HCT116 (cell line): ENCODE measurements around the gene SEPHS2. TPM values are rescaled to one million over a fixed set of nuclear protein-coding genes. Genes with fewer than 3 reads are reported as not detected.

ENCODE experiments used
- ATAC-seq: fragments of 200-7000 bp; cut with Tn5 transposase; 2 replicates; pipeline ENCODE4 v1.9.1; 2020; ENCODE audit warnings: mild to moderate bottlenecking, moderate library complexity
- BruUV-seq: library from RNA; stranded (reverse); fragments of 400-500 nt; replicated peaks from 2 replicates; lab custom pipeline; 2021; lab: Mats Ljungman, UMichigan
- CTCF ChIA-PET: fragments of 300-600 bp; sonication (Branson Sonifier 250); formaldehyde crosslinking; loops from one replicate; lab custom pipeline; 2021; ENCODE audit warnings: antibody characterized with exemption; lab: Charles Lee
- POLR2A ChIA-PET: fragments of 300-600, 350-600 bp; sonication (Branson Sonifier 250); formaldehyde crosslinking; loops from one replicate; lab custom pipeline; 2021; ENCODE audit warnings: antibody characterized with exemption; lab: Charles Lee
- RAD21 ChIA-PET, 2 experiments: fragments of 300-600 bp; sonication (Branson Sonifier 250); formaldehyde crosslinking; loops; one replicate each; lab custom pipeline; 2023; ENCODE audit warnings: low total read pairs in 2 of 2; ENCODE audit not compliant: uncharacterized antibody in 2 of 2, unreplicated experiment in 2 of 2, low non-redundant PET in 1 of 2; lab: Charles Lee
- DNase-seq: peaks from one replicate; pipeline ENCODE4 v3.0.0-alpha.2; 2010; ENCODE audit warnings: low read depth, low spot score
- H2AFZ ChIP-seq: fragments of 200-600 bp; shearing (Covaris generic), sonication (generic); 2 replicates; pipeline ENCODE4 v1.6.1; 2017; ENCODE audit warnings: low read depth, mixed run types, mixed read lengths, antibody characterized with exemption, low read length; ENCODE audit not compliant: poor library complexity, severe bottlenecking
- H3K27ac ChIP-seq: 2 replicates; pipeline ENCODE4 v1.5.1; 2012; ENCODE audit warnings: low read depth, low read length
- H3K27me3 ChIP-seq: fragments of 200-600 bp; sonication (generic); 2 replicates; pipeline ENCODE4 v1.6.1; 2016; ENCODE audit warnings: mixed run types, low read length, mixed read lengths; ENCODE audit not compliant: insufficient read depth
- H3K36me3 ChIP-seq, 2 experiments: fragments of 200-500 bp in 1 of 2; fragments of 200-600 bp in 1 of 2; sonication (Bioruptor generic) in 1 of 2; sonication (generic) in 1 of 2; 2 replicates each; pipeline versions ENCODE4 v1.5.1 to v1.6.1; 2014 to 2016; ENCODE audit warnings: low read length in 2 of 2, inconsistent platforms in 1 of 2, mixed read lengths in 1 of 2, mixed run types in 1 of 2; ENCODE audit not compliant: insufficient read depth in 2 of 2, control insufficient read depth in 1 of 2
- H3K4me1 ChIP-seq, 2 experiments: fragments of 200-600 bp in 1 of 2; sonication (generic) in 1 of 2; 2 replicates each; pipeline versions ENCODE4 v1.5.1 to v1.6.1; 2012 to 2017; ENCODE audit warnings: low read length in 2 of 2, inconsistent platforms in 1 of 2, mild to moderate bottlenecking in 1 of 2, mixed read lengths in 1 of 2, mixed run types in 1 of 2, moderate library complexity in 1 of 2; ENCODE audit not compliant: insufficient read depth in 2 of 2, control insufficient read depth in 1 of 2
- H3K4me2 ChIP-seq: fragments of 200-600 bp; sonication (generic); 2 replicates; pipeline ENCODE4 v1.6.1; 2017; ENCODE audit warnings: mixed run types, low read length, mixed read lengths
- H3K4me3 ChIP-seq, 2 experiments: fragments of 200-600 bp in 1 of 2; sonication (generic) in 1 of 2; replicated peaks in 1 of 2; 2 replicates each; pipeline ENCODE4 v1.5.1; 2011 to 2016; ENCODE audit warnings: low read length in 2 of 2, control low read depth in 1 of 2, low read depth in 1 of 2, mild to moderate bottlenecking in 1 of 2, mixed read lengths in 1 of 2, mixed run types in 1 of 2
- H3K79me2 ChIP-seq: fragments of 200-600 bp; sonication (generic); 2 replicates; pipeline ENCODE4 v1.6.1; 2017; ENCODE audit warnings: mild to moderate bottlenecking, mixed run types, low read length, moderate library complexity, mixed read lengths; ENCODE audit not compliant: insufficient read depth
- H3K9ac ChIP-seq: fragments of 200-600 bp; sonication (generic); 2 replicates; pipeline ENCODE4 v1.6.1; 2016; ENCODE audit warnings: low read length, mixed read lengths
- H3K9me2 ChIP-seq: fragments of 200-600 bp; sonication (generic), shearing (Covaris generic); 2 replicates; pipeline ENCODE4 v1.6.1; 2017; ENCODE audit warnings: mixed run types, mild to moderate bottlenecking, moderate library complexity; ENCODE audit not compliant: insufficient read depth
- H3K9me3 ChIP-seq, 2 experiments: fragments of 200-500 bp in 1 of 2; fragments of 200-600 bp in 1 of 2; sonication (Bioruptor generic) in 1 of 2; sonication (generic) in 1 of 2; 2 replicates each; pipeline ENCODE4 v1.6.1; 2014 to 2017; ENCODE audit warnings: low read length in 2 of 2, mixed read lengths in 2 of 2, inconsistent platforms in 1 of 2, low read depth in 1 of 2, mild to moderate bottlenecking in 1 of 2, mixed run types in 1 of 2, moderate library complexity in 1 of 2; ENCODE audit not compliant: control insufficient read depth in 1 of 2, insufficient read depth in 1 of 2
- H4K20me1 ChIP-seq: fragments of 200-600 bp; sonication (generic), shearing (Covaris generic); 2 replicates; pipeline ENCODE4 v1.6.1; 2017; ENCODE audit warnings: mixed run types, mild to moderate bottlenecking, moderate library complexity; ENCODE audit not compliant: insufficient read depth
- ATF3 ChIP-seq: IDR thresholded peaks from 2 replicates; pipeline ENCODE4 v1.6.1; 2012
- CBX3 ChIP-seq: IDR thresholded peaks from 2 replicates; pipeline ENCODE4 v1.6.1; 2012; ENCODE audit warnings: low read depth
- CTCF ChIP-seq, 3 experiments: fragments of 200-600 bp in 1 of 3; sonication (generic) in 1 of 3; IDR thresholded peaks in 2 of 3; conservative IDR thresholded peaks in 1 of 3; 2 replicates each; pipeline ENCODE4 v1.5.1; 2012 to 2017; ENCODE audit warnings: low read depth in 2 of 3, low read length in 2 of 3, antibody characterized with exemption in 1 of 3, borderline replicate concordance in 1 of 3, control low read depth in 1 of 3, mild to moderate bottlenecking in 1 of 3, mixed read lengths in 1 of 3, mixed run types in 1 of 3, moderate library complexity in 1 of 3; ENCODE audit not compliant: insufficient read depth in 1 of 3
- ELF1 ChIP-seq: IDR thresholded peaks from 2 replicates; pipeline ENCODE4 v1.6.1; 2012; ENCODE audit warnings: low read depth, borderline replicate concordance
- EZH2 ChIP-seq: fragments of 200-600 bp; sonication (generic); IDR thresholded peaks from 2 replicates; pipeline ENCODE4 v1.6.1; 2017; ENCODE audit warnings: antibody characterized with exemption, mixed run types
- EZH2phosphoT487 ChIP-seq: fragments of 200-600 bp; IDR thresholded peaks from 2 replicates; pipeline ENCODE4 v1.6.1; 2018; ENCODE audit warnings: antibody characterized with exemption, borderline replicate concordance
- FOSL1 ChIP-seq: IDR thresholded peaks from 2 replicates; pipeline ENCODE4 v1.6.1; 2012; ENCODE audit warnings: low read depth
- JUND ChIP-seq: IDR thresholded peaks from 2 replicates; pipeline ENCODE4 v1.6.1; 2012
- MAX ChIP-seq: IDR thresholded peaks from 2 replicates; pipeline ENCODE4 v1.6.1; 2012
- POLR2AphosphoS5 ChIP-seq: IDR thresholded peaks from 2 replicates; pipeline ENCODE4 v1.6.1; 2011; ENCODE audit warnings: mild to moderate bottlenecking, low read depth, low read length, moderate library complexity
- RAD21 ChIP-seq: IDR thresholded peaks from 2 replicates; pipeline ENCODE4 v1.6.1; 2012; ENCODE audit warnings: low read depth, mild to moderate bottlenecking
- REST ChIP-seq: IDR thresholded peaks from 2 replicates; pipeline ENCODE4 v1.6.1; 2012; ENCODE audit warnings: low read depth
- SP1 ChIP-seq: IDR thresholded peaks from 2 replicates; pipeline ENCODE4 v1.6.1; 2012; ENCODE audit warnings: low read depth
- TCF7L2 ChIP-seq: IDR thresholded peaks from 2 replicates; pipeline ENCODE4 v1.7.0; 2011; ENCODE audit warnings: borderline replicate concordance, inconsistent platforms; ENCODE audit not compliant: insufficient read depth, insufficient read length; ENCODE audit errors: extremely low read depth
- YY1 ChIP-seq: IDR thresholded peaks from 2 replicates; pipeline ENCODE4 v1.6.1; 2011; ENCODE audit warnings: low read length, low read depth, moderate library complexity, mild to moderate bottlenecking; ENCODE audit not compliant: insufficient replicate concordance; ENCODE audit errors: extremely low read depth
- ZBTB33 ChIP-seq: IDR thresholded peaks from 2 replicates; pipeline ENCODE4 v1.6.1; 2011; ENCODE audit warnings: mild to moderate bottlenecking, low read length, moderate library complexity; ENCODE audit not compliant: insufficient replicate concordance; ENCODE audit errors: extremely low read depth
- ZFX ChIP-seq: fragments of 450-650 bp; IDR thresholded peaks from 2 replicates; pipeline ENCODE4 v1.6.1; 2017
- ZNF274 ChIP-seq: fragments of 200-500 bp; sonication (Bioruptor generic); IDR thresholded peaks from 2 replicates; pipeline ENCODE4 v1.6.1; 2014; ENCODE audit warnings: mild to moderate bottlenecking, low read depth, low read length, inconsistent platforms
- intact Hi-C: fragments of 100-400 bp; cut with micrococcal nuclease; formaldehyde crosslinking; loops from 2 replicates; pipeline ENCODE4 v1.10.0; 2022
- total RNA-seq: library from RNA; stranded (reverse); gene quantifications from one replicate; pipeline ENCODE4 v1.2.1, GENCODE V29; 2021; ENCODE audit not compliant: unreplicated experiment

SEPHS2 gene
- total RNA-seq, 1 experiment from 2014 or later: 51.3 TPM

GRCh38 chr16:30474074-30474452 lies 28.4 kb upstream of the SEPHS2 start:
- Histone ChIP-seq H3K27ac (no peak overlapping the region), H3K9ac (no peak overlapping the region), H3K4me2 (no peak overlapping the region), H3K27me3 (0 out of 2 replicates have a peak, but pooled peaks cover 5% of the 10 kb centered on the region), H3K9me3 (no peaks in the 10 kb centered on the region), H2AFZ (no peak overlapping the region), H3K4me3 (no peak overlapping the region), H3K4me1 (no peaks in the 10 kb centered on the region), H3K9me2 (no peaks in the 10 kb centered on the region), H3K36me3 (no peaks in the 10 kb centered on the region), H4K20me1 (no peaks in the 10 kb centered on the region), H3K79me2 (no peaks in the 10 kb centered on the region)
- RAD21 ChIA-PET: no interaction called here
- POLR2A ChIA-PET: no interaction called here
- CTCF ChIA-PET: no interaction called here
- no peak for TF ChIP-seq EZH2phosphoT487
- TF ChIP-seq TCF7L2: no peak
- no peak for TF ChIP-seq YY1
- no peak for TF ChIP-seq REST
- TF ChIP-seq MAX: no peak
- TF ChIP-seq JUND: no peak
- TF ChIP-seq RAD21: no peak
- TF ChIP-seq FOSL1: no peak
- no peak for TF ChIP-seq SP1
- no peak for TF ChIP-seq CBX3
- no peak for TF ChIP-seq ZNF274
- TF ChIP-seq POLR2AphosphoS5: no peak
- no peak for TF ChIP-seq ATF3
- no peak for TF ChIP-seq EZH2
- no peak for TF ChIP-seq ELF1
- TF ChIP-seq ZFX: no peak
- TF ChIP-seq ZBTB33: no peak
- TF ChIP-seq CTCF (IDR thresholded peaks at IDR 0.05 in 2 of 3, conservative IDR thresholded peaks at IDR 0.05 in 1 of 3; ENCODE audit: borderline replicate concordance in 1 of 3, insufficient read depth in 1 of 3, low read depth in 2 of 3, low read length in 2 of 3): no peak
- intact Hi-C loops: no loop called here
- ATAC-seq (no peak), DNase-seq (no peak)
- no TSS peak for BruUV-seq
